ENCODE measurements around the gene KRTAP10-6.
"Not testable (repeated sequence)": the region's sequence is repeated elsewhere in the genome, so short reads cannot be mapped to it uniquely, and the experiment has no call there.

KRTAP10-6 gene

DNA sequence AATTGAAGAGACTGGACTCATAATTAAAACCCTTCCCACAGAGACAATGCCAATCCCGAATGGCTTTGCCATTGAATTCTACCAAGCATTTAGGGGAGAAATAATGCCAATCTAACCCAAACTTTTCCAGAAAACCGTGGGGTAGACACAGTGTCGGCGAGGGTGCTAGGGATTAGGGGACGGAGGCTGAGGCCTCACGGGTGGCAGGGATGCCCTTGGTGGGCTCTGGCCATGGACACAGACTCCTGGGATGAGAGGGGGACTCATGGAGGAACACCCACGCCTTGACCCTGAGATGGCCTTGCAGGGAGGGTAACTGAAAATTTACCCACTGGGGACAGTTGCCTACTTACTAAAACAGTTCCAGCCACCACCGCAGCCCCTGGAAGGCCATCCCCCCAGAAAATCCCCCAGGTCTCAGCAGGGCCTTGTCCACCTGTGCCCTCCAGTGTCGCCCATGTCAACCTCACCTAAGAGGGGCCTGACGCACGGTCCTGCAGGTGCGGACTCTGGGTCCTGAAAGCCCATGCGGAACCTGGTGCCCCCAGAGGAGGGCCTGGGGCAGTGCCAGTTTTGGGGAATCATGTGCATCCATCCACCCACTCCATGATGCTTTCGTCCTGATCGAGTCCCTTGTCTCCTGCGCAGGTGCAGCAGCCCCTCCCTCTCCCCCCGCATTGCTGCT, 13.8 kb downstream of the KRTAP10-6 start:
- no peak for DNase-seq (ENCODE audit: low read depth)

DNA sequence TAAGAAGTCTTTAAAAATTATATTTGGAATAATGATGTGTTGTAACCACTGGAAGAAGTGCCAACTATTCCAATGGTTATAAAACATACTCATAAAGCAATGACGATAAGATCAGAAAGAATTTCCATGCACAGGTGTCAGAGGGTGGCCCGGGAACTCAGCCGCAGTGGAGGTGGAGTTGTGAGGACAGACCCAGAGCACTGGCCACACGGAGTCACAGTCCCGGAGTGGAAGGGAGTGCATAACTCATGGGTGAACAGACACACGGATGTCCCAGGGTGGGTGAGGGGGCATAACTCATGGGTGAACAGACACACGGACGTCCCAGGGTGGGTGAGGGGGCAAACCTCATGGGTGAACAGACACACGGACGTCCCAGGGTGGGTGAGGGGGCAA, 16.3 kb downstream of the KRTAP10-6 start:
- DNase-seq (ENCODE audit: low read depth), result no peak

GRCh38 chr21:44575307-44576024, 16.8 kb downstream of the KRTAP10-6 start:
- no peak for DNase-seq (ENCODE audit: low read depth)

DNA sequence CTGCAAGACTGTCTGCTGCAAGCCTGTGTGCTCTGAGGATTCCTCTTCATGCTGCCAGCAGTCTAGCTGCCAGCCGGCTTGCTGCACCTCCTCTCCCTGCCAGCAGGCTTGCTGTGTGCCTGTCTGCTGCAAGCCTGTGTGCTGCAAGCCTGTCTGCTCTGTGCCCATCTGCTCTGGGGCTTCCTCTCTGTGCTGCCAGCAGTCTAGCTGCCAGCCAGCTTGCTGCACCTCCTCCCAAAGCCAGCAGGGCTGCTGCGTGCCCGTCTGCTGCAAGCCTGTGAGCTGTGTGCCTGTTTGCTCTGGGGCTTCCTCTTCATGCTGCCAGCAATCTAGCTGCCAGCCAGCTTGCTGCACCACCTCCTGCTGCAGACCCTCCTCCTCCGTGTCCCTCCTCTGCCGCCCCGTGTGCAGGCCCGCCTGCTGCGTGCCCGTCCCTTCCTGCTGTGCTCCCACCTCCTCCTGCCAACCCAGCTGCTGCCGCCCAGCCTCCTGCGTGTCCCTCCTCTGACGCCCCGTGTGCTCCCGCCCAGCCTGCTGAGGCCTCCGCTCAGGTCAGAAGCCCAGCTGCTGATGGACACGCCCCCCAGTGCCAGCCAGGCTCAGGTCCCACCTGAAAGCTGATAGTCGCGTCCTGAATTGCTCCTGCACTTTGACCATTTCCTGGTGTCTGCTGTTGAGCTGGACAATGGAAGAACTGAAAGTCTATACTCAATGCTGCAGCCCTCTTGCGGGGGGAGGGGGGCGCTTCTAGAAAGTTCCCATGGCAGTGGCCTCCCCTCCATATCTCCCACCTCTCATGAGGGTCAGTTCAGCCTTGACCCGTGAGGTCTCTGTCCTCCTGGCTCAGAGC, 17.6 kb downstream of the KRTAP10-6 start:
- DNase-seq (ENCODE audit: low read depth), result no peak

DNA sequence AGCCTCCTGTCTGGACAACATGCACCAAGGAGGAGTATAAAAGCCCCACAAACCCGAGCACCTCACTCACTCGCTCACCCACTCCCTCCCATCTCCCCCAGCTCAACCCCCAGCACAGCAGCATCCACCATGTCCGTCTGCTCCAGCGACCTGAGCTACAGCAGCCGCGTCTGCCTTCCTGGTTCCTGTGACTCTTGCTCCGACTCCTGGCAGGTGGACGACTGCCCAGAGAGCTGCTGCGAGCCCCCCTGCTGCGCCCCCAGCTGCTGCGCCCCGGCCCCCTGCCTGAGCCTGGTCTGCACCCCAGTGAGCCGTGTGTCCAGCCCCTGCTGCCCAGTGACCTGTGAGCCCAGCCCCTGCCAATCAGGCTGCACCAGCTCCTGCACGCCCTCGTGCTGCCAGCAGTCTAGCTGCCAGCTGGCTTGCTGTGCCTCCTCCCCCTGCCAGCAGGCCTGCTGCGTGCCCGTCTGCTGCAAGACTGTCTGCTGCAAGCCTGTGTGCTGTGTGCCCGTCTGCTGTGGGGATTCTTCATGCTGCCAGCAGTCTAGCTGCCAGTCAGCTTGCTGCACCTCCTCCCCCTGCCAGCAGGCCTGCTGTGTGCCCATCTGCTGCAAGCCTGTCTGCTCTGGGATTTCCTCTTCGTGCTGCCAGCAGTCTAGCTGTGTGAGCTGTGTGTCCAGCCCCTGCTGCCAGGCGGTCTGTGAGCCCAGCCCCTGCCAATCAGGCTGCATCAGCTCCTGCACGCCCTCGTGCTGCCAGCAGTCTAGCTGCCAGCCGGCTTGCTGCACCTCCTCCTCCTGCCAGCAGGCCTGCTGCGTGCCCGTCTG, 18.5 kb downstream of the KRTAP10-6 start, which contains the start of gene KRTAP10-4:
Gene KRTAP10-4, plus strand, starts transcription at position 100 of the 827 bp plus-strand sequence. Its CDS starts 30 bp downstream, at position 130.
- DNase-seq (ENCODE audit: low read depth), result not testable (repeated sequence)

DNA sequence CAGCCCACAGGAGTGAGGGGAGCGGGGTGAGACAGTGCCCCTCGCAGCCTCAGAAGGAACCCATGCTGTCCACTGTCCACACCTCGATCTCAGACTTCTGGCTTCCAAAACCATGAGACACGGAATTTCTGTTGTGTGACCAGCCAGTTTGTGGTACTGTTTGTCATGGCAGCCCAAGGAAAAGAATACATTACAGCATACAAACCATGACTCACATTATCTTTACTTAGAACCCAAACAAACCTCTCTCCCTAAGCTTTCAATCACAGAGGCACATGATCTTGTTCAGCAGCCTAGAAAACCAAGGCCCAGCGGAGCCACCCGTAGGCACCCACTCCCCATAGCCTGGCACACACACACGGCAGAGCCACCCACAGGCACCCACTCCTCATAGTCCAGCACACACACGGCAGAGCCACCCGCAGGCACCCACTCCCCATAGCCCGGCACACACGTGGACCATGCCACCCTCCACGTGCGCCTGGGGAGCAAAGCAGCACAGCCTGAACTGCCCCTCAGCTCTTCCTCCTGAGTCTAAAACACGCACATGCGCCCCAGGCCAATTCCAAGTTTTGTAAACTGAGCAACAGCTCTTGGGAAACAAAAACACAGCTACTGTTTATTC, 19.2 kb downstream of the KRTAP10-6 start:
- DNase-seq (ENCODE audit: low read depth), result peak; percentile 4

DNA sequence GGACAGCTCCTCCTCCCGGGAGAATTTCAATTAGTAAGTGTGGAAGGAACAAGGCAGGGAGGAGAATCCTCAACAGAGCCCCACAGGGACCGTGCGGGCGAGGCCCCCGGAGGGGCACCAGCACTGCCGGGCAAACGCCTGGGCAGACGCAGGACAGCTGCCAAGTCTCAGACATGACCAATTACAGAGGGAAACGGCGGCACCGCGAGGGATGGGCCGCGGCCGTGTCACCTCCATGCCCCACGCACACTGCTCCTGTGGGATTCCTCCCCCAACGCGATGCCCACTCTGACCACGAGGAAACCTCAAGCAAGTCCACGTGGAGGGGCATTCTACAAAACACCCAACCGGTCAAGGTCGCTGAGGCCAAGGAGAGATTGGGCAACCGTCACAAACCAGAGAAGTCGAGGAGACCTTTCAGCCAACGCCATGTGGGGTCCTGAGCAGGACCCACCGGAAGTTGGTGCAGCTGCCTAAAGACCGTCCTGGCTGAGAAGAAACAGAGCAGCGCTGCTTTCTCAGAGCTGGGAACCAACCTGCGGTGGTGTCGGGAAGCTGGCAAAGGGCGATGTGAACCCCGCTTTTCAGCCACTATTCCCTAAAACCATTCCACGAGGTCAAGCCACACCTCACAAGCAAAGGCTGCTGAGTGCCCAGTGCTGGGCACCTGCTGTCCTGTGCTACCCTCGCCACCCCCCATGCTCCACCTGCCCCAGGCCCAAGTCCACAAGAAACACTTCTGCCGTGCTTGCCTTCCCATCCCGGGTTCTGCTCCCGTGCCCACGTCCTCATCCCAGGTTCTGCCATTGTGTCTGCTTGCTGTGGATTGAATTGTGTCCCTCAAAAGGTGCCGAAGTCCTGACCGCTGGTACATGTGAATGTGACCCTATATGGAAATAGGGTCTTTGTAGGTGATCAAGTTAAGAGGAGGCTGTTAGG, 20.2 kb downstream of the KRTAP10-6 start:
- no peak for DNase-seq (ENCODE audit: low read depth)

- no peak for DNase-seq (ENCODE audit: low read depth)
Measured at GRCh38 chr21:44571296-44571695, 21.0 kb downstream of the KRTAP10-6 start.

- DNase-seq (ENCODE audit: low read depth), result no peak
Measured at GRCh38 chr21:44569861-44570517, 22.3 kb downstream of the KRTAP10-6 start.

DNA sequence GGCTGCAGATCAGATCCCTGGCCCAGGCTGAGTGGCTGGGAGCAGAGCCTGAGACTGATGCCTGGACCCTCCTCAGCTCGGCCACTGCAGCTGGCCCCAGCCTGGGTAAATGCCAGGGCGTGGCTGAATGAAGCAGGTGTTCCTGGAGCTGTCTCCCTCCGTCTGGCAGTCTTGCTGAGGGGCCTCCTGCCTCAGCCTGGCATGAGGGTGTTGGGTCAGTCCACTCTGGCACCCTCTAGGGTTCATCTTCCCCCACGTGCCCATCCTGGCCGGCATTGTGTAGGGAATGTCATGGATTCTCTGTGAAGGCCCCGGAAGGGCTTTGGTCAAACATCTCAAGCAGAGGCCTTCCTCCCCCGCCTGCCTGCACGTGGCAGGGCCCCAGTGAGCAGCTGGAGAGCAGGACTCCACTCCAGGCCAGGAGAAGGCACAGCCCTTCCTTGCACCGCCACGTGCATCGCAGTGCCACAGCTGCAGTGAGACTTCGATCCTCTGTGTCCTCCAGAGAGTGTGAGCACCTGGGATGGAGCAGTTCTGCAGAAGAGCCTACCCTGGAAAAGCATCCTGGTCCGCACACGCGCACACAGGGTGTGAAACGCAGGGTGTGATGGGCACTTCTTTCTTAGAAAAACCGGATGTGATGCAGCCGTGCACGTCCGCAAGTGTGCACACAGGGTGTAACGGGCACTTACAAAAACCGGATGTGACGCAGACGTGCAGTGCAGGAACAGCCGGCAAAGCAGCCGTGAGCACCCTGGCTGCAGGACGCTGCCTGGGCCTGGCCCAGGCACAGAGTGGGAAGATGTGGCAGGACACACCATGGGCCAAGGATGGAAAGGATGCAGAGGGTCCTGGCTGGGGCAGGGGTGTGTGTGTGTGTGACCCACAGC, 23.4 kb downstream of the KRTAP10-6 start:
- DNase-seq (ENCODE audit: low read depth), result no peak

DNA sequence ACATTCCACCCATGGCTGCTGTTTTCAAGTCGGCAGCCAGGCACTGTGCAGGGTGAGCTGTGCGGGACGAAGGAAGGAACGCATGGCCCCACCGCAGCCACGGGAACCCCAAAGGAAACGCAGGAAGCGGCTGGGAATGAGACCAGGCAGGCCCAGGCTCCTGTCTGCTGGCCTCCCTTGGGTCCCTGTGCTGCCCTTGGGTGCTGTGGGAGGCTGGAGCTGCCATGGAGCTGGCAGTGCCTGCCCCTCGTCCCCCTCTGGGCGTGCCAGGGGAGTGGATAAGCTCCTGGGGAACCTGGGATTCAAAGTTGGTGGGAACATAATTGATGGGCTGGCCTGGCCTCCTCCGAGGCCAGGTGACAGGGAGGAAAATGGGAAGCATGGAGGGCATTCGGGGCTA, 24.0 kb downstream of the KRTAP10-6 start:
- no peak for DNase-seq (ENCODE audit: low read depth)

DNA sequence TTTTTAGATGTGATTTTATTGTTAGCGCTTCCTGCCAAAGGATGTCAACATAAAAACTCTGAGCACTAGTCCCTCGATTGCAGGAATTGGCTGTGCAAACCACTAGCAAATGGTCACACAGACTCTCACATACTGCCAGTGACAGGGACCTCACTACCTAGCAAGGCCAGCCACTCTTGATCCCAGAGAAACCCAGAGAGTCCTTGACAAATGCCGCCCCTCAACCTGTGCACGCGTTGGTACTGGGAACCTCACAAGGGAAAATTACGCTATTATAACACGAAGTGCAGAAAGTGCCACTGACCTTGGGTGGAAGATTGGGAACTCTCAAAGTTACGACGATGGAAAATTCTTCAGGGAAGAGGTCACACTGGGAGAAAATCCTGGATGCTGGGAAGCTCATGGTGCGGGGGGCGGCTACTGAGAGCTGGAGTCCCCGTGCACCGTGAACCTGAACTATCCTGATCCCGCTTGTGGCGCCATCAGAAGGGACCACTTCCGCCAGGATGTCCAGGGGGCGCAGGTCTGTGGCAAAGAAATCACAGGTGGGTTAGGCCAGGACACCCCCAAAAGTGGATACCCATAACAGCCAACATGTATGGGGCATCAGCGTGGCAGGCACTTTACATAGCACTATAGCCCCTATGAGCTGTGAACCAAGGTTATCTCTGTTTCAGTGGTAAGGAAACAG, 24.7 kb downstream of the KRTAP10-6 start:
- no peak for DNase-seq (ENCODE audit: low read depth)

- DNase-seq (ENCODE audit: low read depth), result no peak
Measured at GRCh38 chr21:44566403-44566802, 25.9 kb downstream of the KRTAP10-6 start.

DNA sequence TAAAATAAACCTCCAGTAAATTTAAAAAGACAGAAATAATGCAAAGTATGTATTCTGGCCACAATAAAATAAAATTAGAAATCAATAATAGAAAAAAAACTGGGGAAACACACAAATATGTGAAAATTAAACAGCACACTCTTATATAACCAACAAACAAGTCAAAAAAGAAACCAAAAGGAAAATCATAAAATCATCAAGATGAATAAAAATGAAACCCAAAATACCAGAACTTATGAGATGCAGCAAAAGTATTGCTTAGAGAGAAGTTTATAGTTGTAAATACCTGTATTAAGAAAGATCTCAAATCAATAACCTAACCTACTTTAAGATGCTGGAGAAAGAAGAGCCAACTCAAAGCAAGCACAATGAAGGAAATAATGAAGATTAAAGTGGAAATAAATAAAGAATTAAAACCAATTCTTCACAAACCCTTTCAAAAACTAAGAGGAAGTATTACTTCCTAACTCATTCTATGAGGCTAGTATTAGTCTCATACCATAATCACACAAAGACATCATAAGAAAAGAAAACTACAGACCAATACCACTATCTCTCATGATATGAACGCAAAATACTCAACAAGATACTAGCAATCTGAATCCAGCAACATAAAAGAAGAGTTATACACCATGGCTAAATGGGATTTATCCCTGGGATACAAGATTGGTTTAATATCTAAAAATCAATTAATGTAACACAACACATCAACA, 27.3 kb downstream of the KRTAP10-6 start:
- no peak for DNase-seq (ENCODE audit: low read depth)

DNA sequence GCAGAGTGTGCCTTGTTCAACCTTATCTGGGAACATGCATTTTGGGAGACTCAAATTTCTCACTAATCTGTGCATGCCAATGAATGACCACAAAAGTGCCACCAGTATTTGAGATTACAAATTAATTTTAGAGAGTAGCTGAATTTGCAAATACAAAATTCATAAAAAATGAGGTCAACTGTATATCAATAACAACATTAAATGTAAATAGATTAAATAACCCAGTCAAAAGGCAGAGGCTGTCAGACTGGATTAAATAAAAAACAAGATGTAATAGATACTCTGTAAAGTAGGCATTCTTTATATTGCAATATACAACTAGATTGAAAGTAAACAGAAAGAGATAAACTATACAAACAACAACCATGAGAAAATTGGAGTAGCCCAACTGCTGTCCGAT, 28.2 kb downstream of the KRTAP10-6 start:
- DNase-seq (ENCODE audit: low read depth), result no peak

DNA sequence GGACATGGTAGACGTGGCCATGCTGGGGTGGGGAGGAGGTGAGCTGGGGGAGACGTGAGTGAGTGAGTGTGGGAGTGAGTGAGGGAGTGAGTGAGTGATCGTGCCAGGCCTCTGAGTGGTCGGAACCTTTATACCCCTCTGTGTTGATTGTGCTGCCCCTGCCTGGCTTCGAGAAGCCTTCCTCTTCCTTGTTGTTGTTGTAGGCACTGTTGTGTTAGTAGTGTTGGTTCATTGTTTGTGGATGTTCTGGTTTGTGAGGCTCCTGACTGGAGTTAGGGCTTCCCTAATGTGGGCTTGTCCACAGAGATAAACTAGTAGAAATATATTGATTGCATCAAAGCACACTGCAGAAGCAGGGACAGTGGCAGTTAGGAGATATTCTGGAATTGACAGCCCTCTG, 33.6 kb downstream of the KRTAP10-6 start, which contains the start of gene KRTAP10-3:
Gene KRTAP10-3, minus strand, starts transcription at position 101 of the 400 bp plus-strand sequence. Its CDS starts 80 bp downstream, at position 21.
- DNase-seq (ENCODE audit: low read depth), result no peak

DNA sequence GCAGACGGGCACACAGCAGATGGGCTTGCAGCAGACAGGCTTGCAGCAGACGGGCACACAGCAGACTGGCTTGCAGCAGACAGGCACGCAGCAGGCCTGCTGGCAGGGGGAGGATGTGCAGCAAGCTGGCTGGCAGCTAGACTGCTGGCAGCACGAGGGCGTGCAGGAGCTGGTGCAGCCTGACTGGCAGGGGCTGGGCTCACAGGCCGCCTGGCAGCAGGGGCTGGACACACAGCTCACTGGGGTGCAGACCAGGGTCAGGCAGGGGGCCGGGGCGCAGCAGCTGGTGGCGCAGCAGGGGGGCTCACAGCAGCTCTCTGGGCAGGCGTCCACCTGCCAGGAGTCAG, 34.0 kb downstream of the KRTAP10-6 start:
- not testable (repeated sequence) for DNase-seq (ENCODE audit: low read depth)

Measured in ELR (cell line).